HepG2 (cell line): ENCODE measurements around the gene CERS4. TPM values are rescaled to one million over a fixed set of nuclear protein-coding genes. Genes with fewer than 3 reads are reported as not detected.

Source experiments
- DPF2 ChIP-seq: sonication (generic); formaldehyde crosslinking; IDR thresholded peaks from 2 replicates; pipeline ENCODE4 v1.4.0; 2020; ENCODE audit warnings: mild to moderate bottlenecking, low read depth, missing genetic modification reagents, borderline replicate concordance
- HIVEP1 ChIP-seq: sonication (generic); formaldehyde crosslinking; IDR thresholded peaks from 2 replicates; pipeline ENCODE4 v1.4.0; 2020; ENCODE audit warnings: mild to moderate bottlenecking, missing genetic modification reagents
- JUNB ChIP-seq: sonication (generic); formaldehyde crosslinking; IDR thresholded peaks from 2 replicates; pipeline ENCODE4 v1.8.0; 2022; ENCODE audit warnings: missing genetic modification reagents, mild to moderate bottlenecking, borderline replicate concordance
- KLF9 ChIP-seq: IDR thresholded peaks from 2 replicates; pipeline ENCODE4 v1.6.1; 2016; ENCODE audit warnings: low read depth
- KMT2B ChIP-seq: IDR thresholded peaks from 2 replicates; pipeline ENCODE4 v1.6.1; 2016; ENCODE audit warnings: missing genetic modification reagents, missing compliant biosample characterization
- MEIS1 ChIP-seq: sonication (generic); formaldehyde crosslinking; IDR thresholded peaks from 2 replicates; pipeline ENCODE4 v1.9.0; 2021; ENCODE audit warnings: mild to moderate bottlenecking, missing genetic modification reagents, moderate library complexity, borderline replicate concordance
- NAIF1 ChIP-seq: sonication (generic); formaldehyde crosslinking; IDR thresholded peaks from 2 replicates; pipeline ENCODE4 v1.5.0; 2020; ENCODE audit warnings: mild to moderate bottlenecking, missing genetic modification reagents, borderline replicate concordance
- NR3C1 ChIP-seq: sonication (generic); formaldehyde crosslinking; IDR thresholded peaks from 2 replicates; pipeline ENCODE4 v1.4.0; 2020; ENCODE audit warnings: missing genetic modification reagents
- REL ChIP-seq: sonication (generic); formaldehyde crosslinking; conservative IDR thresholded peaks from 2 replicates; pipeline ENCODE4 v1.8.0; 2022; ENCODE audit warnings: mild to moderate bottlenecking, missing genetic modification reagents, moderate library complexity
- SSRP1 ChIP-seq: IDR thresholded peaks from 2 replicates; pipeline ENCODE4 v1.6.1; 2016; ENCODE audit warnings: control low read depth
- STAT5B ChIP-seq: sonication (generic); formaldehyde crosslinking; IDR thresholded peaks from 2 replicates; pipeline ENCODE4 v1.4.0; 2020; ENCODE audit warnings: missing genetic modification reagents
- ZFP1 ChIP-seq: IDR thresholded peaks from 2 replicates; pipeline ENCODE4 v1.6.1; 2016
- ZFP41 ChIP-seq: sonication (generic); formaldehyde crosslinking; IDR thresholded peaks from 2 replicates; pipeline ENCODE4 v1.4.0; 2020; ENCODE audit warnings: mild to moderate bottlenecking, missing genetic modification reagents, borderline replicate concordance
- ZKSCAN8 ChIP-seq: IDR thresholded peaks from 2 replicates; pipeline ENCODE4 v1.6.1; 2016; ENCODE audit warnings: borderline replicate concordance, missing genetic modification reagents, missing compliant biosample characterization
- ZMYM3 ChIP-seq: sonication (generic); formaldehyde crosslinking; IDR thresholded peaks from 2 replicates; pipeline ENCODE4 v1.5.1; 2020; ENCODE audit warnings: mild to moderate bottlenecking, missing genetic modification reagents
- ZNF260 ChIP-seq: sonication (generic); formaldehyde crosslinking; IDR thresholded peaks from 2 replicates; pipeline ENCODE4 v1.4.0; 2020; ENCODE audit warnings: missing genetic modification reagents, low read depth, mild to moderate bottlenecking, borderline replicate concordance
- ZNF569 ChIP-seq: sonication (generic); formaldehyde crosslinking; IDR thresholded peaks from 2 replicates; pipeline ENCODE4 v1.5.0; 2020; ENCODE audit warnings: mild to moderate bottlenecking, missing genetic modification reagents, moderate library complexity, borderline replicate concordance
- ZNF577 ChIP-seq: sonication (generic); formaldehyde crosslinking; IDR thresholded peaks from 2 replicates; pipeline ENCODE4 v1.4.0; 2020; ENCODE audit warnings: mild to moderate bottlenecking, low read depth, missing genetic modification reagents, borderline replicate concordance
- ZNF737 ChIP-seq: sonication (generic); formaldehyde crosslinking; IDR thresholded peaks from 2 replicates; pipeline ENCODE4 v1.5.0; 2020; ENCODE audit warnings: missing genetic modification reagents, mild to moderate bottlenecking, borderline replicate concordance
- polyA plus RNA-seq, 8 experiments: library from polyadenylated mRNA; depleted of rRNA in 3 of 8; stranded (reverse) in 7 of 8; unstranded in 1 of 8; fragments of >200 nt; fragmentation: Illumina TruSeq in 4 of 8; extraction: Trizol in 4 of 8; gene quantifications; 2 replicates each; pipeline versions ENCODE4 v1.2.1 to v1.2.3, GENCODE V29; 2011 to 2016; ENCODE audit warnings: low read depth in 4 of 8, missing spikeins in 1 of 8, mixed read lengths in 1 of 8; ENCODE audit not compliant: insufficient read depth in 1 of 8
- total RNA-seq, 5 experiments: library from RNA; depleted of rRNA; stranded (reverse); fragments of >200 nt; fragmentation: Illumina TruSeq; extraction: Trizol; gene quantifications; 2 replicates each; pipeline ENCODE4 v1.2.3, GENCODE V29; 2016; ENCODE audit warnings: low read depth in 1 of 5
- TF ChIP-seq, protein P1 (sequence below): sonication (generic); formaldehyde crosslinking; IDR thresholded peaks from 2 replicates; pipeline ENCODE4 v1.4.0; 2020; ENCODE audit warnings: mild to moderate bottlenecking, missing genetic modification reagents
- TF ChIP-seq, protein P2 (sequence below): sonication (generic); formaldehyde crosslinking; IDR thresholded peaks from 2 replicates; pipeline ENCODE4 v1.8.0; 2022; ENCODE audit warnings: missing genetic modification reagents, mild to moderate bottlenecking, inconsistent platforms, borderline replicate concordance

Gene CERS4
- total and polyA plus RNA-seq, 2 of the 13 experiments (the other 11 are each of a cell fraction or from before 2014, with no cell fraction given) = 74.7 to 83.5 TPM

DNA sequence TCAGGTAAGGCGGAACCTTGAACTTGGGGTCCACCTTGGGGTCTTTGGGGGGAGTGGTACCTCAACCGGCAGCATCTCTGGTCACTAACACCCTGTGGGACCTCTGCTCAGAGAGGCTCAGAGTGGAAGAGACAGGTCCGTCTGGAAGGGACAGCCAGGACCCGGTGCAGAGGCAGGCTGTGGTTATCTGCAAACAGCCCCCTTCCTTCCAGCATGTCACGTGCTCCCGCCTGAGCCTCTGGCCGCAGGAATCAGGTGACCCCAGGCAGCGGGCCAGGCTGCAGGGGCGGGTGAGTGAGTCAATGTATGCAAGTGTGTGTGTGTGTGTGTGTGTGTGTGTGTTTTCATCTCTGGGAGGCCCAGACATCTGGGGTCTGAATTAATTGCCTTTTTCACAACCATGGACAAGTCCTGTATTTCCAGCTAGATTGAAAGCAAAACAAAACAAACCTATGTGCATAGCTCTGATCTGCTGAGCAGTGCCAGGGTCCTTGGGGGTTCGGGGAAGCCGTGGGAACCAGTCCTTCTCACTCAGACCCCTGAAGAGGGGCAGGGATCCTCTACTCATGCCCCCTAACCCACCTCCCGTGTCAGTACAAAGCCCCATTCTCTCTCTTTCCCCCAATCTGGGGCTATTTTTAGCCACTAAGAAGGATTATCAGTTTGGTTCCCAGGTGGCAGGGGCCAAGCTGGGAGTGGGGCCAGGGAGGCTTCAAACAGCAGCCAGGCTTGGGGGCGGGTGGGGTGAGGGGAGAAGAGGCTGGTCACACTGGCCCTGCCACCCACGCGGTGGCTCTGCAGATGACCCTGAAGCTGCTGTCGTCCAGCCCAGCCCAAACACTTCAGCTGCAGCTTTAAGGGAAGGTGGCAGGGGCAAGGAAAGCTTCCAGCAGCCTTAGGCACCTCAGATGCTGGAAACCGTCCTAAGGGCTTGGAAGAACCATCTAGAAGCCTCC is 31.4 kb downstream of the CERS4 start (continued):
- TF ChIP-seq DPF2 (CRISPR knock-in tag) (peak; percentile 72; the same call in 1 of the 2 replicates), HIVEP1 (CRISPR knock-in tag) (no peak), KLF9 (CRISPR knock-in tag) (no peak), KMT2B (CRISPR knock-in tag) (no peak), ZMYM3 (CRISPR knock-in tag) (peak; percentile 91), ZNF737 (CRISPR knock-in tag) (no peak), SSRP1 (CRISPR knock-in tag) (0 out of 2 replicates have a peak, but pooled peaks have one; percentile 66), ZNF577 (CRISPR knock-in tag) (no peak), ZKSCAN8 (CRISPR knock-in tag) (no peak), NAIF1 (no peak), REL (no peak), MEIS1 (peak; percentile 68; the same call in 1 of the 2 replicates), ZNF260 (CRISPR knock-in tag) (no peak), NR3C1 (no peak), STAT5B (CRISPR knock-in tag) (no peak), ZFP41 (CRISPR knock-in tag) (no peak), JUNB (CRISPR knock-in tag) (peak; percentile 78; the same call in 1 of the 2 replicates), ZNF569 (CRISPR knock-in tag) (no peak), ZFP1 (CRISPR knock-in tag) (no peak)
- TF ChIP-seq, protein P1, sequence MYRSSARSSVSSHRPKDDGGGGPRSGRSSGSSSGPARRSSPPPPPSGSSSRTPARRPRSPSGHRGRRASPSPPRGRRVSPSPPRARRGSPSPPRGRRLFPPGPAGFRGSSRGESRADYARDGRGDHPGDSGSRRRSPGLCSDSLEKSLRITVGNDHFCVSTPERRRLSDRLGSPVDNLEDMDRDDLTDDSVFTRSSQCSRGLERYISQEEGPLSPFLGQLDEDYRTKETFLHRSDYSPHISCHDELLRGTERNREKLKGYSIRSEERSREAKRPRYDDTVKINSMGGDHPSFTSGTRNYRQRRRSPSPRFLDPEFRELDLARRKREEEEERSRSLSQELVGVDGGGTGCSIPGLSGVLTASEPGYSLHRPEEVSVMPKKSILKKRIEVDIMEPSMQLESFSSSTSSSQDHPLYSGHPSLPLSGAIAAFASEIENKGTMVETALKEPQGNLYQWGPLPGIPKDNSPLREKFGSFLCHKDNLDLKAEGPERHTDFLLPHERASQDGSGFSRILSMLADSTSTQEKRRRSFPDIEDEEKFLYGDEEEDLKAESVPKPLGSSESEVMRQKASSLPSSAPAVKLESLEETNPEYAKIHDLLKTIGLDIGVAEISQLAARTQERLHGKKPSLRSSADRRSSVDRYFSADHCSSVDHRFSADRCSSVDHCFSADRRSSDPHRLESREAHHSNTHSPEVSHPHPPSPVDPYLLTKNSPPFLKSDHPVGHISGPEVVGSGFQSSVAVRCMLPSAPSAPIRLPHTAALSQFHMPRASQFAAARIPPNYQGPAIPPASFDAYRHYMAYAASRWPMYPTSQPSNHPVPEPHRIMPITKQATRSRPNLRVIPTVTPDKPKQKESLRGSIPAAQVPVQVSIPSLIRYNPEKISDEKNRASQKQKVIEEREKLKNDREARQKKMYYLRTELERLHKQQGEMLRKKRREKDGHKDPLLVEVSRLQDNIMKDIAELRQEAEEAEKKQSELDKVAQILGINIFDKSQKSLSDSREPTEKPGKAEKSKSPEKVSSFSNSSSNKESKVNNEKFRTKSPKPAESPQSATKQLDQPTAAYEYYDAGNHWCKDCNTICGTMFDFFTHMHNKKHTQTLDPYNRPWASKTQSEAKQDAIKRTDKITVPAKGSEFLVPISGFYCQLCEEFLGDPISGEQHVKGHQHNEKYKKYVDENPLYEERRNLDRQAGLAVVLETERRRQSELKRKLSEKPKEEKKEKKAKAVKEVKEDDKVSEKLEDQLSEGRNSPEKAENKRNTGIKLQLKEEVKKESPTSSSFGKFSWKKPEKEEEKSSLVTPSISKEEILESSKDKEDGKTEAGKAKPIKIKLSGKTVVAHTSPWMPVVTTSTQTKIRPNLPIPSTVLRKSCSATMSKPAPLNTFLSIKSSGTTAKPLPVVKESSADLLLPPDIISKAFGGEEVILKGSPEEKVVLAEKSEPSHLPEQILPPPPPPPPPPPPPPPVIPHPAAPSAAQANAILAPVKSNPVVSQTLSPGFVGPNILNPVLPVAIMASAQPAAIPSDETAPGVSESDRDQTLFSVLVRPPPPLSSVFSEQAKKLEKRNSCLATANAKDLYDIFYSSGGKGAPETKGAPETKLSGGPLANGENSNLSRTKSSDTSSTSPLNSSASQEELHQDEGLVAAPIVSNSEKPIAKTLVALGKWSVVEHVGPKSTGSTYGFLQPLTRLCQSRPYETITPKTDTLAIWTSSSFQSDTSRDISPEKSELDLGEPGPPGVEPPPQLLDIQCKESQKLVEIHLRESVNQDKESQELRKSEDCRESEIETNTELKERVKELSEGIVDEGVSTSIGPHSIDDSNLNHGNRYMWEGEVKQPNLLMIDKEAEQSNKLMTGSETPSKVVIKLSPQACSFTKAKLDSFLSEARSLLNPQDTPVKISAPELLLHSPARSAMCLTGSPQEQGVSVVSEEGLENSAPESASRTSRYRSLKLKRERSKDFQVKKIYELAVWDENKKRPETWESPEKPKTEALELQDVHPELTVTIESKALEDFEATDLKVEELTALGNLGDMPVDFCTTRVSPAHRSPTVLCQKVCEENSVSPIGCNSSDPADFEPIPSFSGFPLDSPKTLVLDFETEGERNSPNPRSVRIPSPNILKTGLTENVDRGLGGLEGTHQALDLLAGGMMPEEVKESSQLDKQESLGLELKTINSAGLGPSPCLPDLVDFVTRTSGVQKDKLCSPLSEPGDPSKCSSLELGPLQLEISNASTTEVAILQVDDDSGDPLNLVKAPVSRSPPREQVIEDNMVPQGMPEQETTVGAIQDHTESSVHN (CRISPR knock-in tag) = no peak
- TF ChIP-seq, protein P2, sequence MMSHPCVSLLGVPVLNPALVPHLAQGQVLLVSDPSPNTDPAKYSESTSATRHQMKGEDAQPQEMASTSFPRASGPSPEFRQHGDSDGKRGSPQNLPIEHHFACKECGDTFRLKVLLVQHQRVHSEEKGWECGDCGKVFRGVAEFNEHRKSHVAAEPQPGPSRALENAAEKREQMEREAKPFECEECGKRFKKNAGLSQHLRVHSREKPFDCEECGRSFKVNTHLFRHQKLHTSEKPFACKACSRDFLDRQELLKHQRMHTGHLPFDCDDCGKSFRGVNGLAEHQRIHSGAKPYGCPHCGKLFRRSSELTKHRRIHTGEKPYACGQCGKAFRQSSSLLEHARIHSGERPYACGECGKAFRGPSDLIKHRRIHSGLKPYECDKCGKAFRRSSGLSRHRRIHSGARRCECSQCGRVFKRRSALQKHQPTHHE = no peak
